GM21825 (cell line): ENCODE results near the gene LIF.

Source experiments
- ATAC-seq: cut with Tn5 transposase; IDR thresholded peaks from one replicate; pipeline ENCODE4 v1.9.1; 2021; ENCODE audit warnings: mild to moderate bottlenecking, moderate library complexity; ENCODE audit not compliant: unreplicated experiment

The LIF gene

GRCh38 chr22:30284666-30285065 is 38.1 kb upstream of the LIF start:
- no peak for ATAC-seq

DNA sequence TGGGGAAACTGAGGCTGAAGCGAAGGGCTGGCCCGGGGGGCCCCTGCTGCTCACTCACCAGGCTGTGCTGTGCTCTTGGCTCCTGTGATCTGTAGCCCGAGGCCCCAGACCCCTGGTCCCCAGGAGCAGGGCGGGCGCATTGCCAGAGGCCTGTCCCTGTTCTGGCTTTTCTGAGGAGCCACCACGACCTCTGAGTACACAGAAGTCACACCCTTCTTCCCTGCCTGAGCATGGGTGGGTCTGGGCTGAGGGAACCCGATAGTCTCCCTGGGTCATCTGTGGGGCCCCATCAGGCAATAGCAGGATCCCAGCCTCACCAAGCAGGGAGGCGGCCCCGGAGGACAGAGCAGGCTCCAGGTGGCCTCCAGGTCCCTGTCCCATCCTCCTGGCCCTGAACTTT is 37.6 kb upstream of the LIF start:
- ATAC-seq = no peak

DNA sequence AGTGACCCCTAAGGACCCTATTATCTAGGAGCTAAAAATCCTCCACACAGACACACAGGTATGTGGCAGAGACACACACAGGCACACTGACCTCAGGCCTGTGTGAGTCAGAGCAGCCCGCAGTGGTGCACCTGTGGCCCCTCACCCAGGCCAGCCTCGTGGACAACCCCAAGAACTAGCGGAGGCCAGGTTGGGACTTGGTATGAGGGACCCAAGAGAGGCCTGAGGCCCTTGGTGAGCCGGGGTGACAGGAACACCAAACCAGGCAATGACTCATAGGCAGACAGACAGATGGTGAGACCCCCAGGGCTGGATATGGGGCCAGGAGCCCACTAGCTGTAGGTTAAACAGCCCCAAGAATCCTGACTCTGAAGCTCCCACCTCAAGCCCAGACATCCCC is 36.8 kb upstream of the LIF start:
- ATAC-seq = no peak

DNA sequence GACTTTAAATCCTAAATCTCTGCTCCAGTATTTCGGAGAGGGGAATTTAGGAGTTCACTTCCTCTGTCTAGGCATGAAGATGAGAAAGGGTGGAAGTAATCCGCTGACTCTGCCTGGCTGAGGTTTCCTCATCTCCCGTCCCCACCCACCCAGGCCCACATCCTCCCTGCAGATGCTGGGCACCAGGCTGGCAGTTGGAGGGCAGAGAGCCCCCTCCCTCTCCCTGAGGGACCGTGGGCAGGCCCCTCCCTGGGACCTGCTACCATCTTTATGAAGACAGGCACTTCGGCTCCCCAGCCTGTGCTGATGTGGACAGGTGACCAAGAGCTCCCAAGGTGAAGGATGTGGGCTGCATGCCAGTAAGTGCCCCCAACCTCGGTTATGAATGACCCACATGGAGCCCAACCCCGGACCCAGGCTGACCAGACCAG is 36.1 kb upstream of the LIF start:
- ATAC-seq = no peak

DNA sequence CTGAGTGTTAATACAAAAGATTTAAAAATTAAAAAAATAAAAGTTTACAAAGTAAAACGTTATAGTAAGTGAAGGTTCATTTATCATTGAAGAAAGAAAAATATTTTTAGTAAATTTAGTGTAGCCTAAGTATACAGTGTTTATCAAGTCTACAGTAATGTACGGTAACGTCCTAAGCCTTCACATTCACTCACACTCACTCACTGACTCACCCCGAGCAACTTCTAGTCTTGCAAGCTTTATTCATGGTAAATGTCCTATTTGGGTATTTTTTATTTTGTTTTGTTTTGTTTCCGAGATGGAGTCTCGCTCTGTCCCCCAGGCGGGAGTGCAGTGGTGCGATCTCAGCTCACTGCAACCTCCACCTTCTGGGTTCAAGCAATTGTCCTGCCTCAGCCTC is 33.9 kb upstream of the LIF start:
- ATAC-seq = no peak

DNA sequence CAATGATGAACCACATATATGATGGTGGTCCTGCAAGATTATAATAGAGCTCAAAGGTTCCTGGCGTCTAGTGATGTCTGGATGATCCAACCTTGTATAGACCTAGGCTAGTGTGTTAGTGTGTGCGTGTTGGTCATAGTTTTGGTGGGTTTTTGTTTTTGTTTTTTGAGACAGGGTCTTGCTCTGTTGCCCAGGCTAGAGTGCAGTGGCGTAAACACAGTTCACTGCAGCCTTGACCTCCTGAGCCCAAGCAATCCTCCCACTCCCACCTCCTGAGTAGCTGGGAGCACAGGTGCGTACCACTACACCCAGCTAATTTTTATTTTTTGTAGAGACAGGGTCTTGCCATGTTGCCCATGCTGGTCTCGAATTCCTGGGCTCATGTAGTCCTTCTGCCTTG is 33.4 kb upstream of the LIF start:
- no peak for ATAC-seq

DNA sequence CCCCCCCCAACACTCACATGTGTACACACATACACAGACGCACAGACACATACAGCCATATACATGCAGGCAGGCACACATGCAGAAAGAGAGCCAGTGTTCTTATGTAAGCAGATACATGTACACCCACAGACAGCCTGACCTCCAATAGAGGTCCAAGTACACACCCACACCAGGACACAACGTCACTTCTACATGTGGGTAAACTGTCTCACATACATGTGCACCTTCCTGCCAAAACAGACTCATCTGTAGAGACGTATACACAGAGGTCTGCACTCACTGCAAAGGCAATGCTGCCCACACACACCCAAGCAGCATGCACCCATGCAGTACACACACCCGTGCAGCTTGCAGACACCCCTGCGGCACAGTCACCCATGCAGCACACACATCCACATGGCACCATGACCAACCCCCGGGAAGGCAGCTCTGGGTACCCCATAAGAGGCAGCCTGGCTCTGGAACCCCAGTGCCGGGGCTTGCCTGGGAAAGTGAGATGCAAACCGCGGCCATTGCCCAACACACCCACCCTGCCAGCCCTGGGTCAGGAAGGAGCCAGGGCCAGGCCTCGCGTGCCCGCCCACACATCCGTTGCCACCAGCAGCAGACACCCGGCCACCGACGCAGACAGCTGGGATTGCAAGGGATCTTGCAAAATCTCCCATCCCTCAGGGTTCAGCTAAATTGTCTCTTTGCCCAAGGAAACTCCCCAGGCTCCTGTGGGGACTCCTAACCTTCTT is 32.7 kb upstream of the LIF start:
- no peak for ATAC-seq

DNA sequence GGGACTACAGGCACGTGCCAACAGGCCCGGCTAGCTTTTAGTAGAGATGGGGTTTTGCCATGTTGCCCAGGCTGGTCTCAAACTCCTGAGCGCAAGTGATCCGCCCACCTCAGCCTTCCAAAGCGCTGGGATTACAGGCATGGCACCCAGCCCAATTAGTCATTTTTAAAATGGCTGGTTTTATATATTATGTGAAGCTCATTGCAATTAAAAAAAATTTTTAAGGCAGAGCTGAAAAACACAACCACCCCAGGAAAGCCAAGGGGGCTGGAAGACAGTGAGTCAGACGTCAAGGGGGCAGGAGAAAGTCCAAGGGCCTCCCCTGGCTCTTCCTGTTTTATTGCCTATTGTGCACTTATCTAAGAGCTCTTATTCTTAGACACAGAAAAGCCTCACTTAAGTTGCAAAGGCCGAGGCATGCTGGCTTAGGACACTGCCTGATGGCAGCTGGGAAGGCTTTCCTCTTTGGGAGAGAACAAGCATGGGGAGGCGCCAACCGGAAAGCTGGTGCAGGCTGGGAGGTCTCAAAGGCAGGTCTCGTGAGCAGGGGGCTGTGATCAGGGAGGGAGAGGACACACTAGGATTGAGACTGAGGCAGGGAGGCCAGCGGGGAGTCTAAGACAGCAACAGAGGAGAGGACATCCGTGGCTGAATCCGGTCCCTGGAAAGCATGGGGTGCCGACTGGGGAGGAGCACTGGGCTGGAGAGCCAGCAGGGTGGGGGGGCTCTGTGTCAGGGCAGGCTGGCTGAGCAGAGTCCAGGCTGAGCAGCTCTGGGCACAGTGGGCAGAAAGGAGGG is 31.2 kb upstream of the LIF start:
- no peak for ATAC-seq

DNA sequence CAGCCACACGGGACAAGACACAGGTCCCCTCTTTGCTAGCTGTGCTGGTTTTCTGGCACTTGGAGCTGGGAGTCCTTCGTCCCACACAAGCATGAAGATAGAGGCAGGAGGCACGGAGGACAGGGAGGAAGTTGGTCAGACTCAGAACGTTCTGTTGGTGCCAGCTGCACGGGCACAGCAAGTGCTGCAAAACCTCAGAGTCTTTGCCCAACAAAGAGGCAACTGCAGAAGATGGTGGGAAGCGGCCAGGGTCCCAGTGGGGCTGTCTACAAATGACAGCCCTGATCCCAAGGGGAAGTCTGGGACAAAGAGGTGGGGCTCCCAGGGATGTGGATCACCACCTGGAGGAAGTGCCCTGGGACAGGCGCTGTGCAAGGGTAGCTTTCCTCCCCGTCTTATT is 29.5 kb upstream of the LIF start:
- ATAC-seq = no peak

DNA sequence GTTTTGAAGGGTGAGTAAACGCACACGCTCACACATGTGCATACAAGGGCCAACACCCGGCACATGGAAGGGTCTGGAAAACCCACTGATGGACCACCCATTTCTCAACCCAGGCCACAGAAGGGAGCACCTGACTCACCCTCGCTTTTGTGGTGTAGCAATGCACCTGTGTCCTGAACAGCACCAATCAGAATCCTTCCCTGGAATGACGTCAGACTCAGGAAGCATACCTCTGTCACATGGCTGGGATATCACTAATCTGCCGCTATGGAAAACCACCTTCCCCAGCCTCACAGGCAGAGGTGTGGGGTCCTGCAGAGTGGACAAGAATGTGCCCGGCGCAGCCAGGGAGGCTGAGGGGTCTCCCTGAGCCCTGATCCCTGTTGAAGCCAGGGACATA is 29.1 kb upstream of the LIF start:
- ATAC-seq = no peak

DNA sequence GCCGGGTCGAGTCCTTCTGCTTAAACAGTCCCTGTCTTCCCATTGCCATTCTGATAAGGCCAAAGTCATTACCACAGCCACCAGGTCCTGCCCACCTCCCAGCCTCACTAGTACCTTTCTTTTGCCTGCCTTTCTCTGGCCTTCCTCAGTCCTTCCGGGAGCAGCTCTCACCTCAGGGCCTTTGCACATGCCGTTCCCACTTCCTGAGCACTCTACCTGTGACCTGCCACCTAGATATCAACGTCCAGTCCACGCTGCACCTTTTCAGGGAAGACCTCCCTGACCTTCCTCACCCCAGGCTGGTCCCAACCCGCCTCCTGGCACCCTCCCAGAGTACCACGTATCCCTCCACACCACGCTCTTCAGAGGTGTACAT is 27.9 kb upstream of the LIF start:
- ATAC-seq = no peak

DNA sequence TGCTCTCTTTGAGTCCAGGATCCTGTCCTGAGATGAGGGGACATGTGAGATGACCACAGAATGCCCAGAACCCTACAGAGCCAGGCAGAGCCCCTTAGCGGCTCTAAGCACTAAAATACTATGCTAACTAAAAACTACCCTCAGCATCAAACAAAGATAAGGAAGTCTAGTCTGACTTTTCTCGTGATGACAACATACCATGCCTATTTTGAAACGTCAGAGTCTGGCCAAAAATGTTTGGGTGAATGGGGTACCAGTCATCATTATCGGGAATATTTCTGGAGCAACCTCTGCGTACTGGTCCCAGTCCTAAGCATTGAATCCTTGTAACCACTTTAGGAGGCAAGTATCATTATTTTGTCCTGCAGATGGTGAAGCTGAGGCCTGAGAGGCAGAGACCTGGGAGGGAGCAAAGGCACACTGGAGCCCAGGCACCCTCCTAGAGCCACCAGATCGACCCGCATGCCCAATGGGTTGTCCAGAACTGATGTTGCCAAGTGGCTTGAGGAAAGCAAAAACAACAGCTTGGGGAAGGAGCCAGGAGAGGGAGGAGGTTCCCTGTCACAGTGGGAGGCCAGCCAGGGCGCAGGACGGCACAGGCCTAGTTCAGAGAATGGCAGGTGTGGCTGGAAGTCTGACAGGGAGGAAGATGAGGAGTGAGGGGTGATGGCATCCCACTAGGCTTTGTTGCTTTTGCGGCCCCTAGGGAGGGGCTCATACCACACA is 27.3 kb upstream of the LIF start:
- ATAC-seq = no peak

DNA sequence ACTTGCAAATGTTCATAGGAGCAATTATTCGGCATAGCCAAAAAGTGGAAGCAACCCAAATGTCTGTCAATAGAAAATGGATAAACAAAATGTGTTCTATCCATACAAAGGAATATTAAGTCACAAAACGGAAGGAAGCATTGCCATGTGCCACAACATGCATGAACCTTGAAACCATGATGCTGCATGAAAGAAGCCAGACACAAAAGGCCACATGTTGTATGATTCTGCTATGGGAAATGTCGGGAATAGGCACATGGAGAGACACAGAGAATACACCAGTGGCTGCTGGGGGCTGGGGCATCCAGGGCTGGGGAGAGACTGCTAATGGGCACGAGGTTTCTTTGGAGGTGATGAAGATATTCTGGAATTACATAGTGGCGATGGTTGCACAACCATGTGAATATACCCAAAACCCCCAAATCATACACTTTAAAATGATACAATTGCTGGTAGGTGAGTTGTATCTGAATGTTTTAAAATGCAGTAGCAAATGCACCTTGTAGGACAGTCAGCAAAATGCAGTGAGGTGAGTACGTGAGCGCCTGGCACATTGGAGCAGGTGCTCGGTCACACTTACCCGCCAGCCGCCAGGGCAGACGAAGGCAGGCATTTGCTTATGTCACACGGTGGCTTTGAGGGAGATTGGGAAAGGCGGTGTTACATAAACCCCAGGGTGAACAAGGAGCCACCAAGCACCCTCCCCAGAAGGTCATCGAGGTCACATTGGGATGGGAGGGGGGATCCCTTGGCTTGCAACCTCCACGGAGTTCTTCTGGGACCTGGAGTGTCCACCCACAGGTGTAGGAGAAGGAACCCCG is 26.4 kb upstream of the LIF start:
- ATAC-seq = no peak

DNA sequence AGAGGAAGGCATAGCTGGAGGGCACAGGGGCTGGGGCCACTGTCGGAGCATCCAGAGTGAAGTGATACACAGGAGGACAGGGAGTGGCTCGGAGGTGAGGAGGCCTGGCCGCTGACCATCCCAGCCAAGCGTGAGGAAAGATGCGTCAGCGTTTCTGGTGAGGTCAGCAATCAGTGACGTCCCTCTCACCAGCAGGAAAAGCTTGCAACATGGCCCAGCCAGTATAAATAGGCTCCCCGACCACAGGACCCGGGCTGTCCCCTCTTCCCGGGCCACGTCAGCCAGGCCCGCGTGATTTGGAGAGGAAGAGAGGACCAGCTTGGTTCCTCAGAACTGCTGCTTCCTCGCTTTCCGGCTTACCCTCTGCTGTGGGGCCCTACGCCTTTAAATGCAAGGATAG is 24.3 kb upstream of the LIF start:
- ATAC-seq = no peak

DNA sequence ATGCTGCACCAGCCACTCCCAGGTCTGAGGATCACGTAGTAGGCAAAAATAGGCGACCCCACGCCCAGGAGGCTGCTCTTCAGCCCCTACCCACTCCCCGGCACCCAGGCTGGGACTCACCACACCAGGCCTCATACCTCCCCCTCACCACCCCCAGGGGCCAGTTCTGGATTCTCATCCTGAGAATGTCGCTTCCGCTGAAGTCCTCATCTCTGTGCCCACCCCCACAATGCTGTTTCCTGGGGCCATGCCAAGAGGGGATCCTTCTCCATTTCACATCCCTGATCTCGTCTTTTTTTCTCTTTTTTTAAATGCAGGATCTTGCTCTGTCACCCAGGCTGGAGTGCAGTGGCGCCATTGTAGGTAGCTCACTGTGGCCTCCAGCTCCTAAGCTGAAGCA is 21.8 kb upstream of the LIF start:
- ATAC-seq = no peak

- ATAC-seq = no peak
These were observed 21.1 kb upstream of the LIF start for GRCh38 chr22:30267382-30268302.

DNA sequence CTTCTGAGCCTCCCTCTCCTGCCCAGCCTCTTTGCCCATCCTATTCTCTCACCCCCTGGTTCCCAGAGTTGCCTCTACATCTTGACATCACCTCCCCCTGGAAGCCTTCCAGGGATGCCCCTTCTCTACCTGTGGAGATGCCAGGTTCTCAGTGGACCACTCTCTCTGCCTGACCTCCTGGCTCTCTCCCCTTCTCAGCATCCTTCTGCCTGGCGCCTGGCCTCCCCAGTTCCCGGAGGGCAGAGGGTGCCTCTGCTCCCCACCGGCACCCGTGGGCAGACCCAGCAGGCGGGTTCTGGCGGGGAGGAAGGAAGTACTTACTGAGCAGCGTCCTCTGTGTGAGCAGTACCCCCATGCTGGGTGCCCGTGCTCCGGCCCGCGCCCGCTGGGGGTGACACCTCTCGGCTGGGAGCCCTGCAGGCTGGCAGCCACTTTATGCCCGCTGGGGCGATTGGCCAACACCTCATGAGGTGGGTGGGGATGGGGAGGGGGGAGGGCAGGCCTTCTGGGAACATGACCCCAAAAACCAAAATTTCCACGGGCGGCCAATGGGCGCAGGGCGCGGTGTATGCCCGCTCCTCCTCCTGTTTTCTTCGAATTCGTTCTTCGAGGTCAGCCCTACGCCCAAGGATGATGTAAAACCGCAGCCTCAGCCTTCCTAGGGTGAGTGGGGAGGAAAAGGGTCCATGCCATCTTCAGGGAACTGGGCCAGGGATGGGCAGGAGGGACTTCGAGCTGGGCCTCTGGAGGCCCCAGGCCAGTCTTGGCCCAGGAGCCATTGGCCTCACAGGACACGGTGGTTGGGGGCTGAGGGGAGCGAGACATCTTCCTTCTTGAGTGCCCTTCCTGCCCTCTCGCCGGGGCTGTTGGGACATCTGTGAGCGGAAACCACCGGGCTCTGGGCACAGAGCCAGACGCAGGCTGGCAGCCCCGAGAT is 20.2 kb upstream of the LIF start, which contains the start of gene OSM:
OSM (minus strand) TSS at position 407 of the 937 bp plus-strand sequence; CDS start at position 355, 52 bp downstream.
- ATAC-seq = peak; percentile 8

DNA sequence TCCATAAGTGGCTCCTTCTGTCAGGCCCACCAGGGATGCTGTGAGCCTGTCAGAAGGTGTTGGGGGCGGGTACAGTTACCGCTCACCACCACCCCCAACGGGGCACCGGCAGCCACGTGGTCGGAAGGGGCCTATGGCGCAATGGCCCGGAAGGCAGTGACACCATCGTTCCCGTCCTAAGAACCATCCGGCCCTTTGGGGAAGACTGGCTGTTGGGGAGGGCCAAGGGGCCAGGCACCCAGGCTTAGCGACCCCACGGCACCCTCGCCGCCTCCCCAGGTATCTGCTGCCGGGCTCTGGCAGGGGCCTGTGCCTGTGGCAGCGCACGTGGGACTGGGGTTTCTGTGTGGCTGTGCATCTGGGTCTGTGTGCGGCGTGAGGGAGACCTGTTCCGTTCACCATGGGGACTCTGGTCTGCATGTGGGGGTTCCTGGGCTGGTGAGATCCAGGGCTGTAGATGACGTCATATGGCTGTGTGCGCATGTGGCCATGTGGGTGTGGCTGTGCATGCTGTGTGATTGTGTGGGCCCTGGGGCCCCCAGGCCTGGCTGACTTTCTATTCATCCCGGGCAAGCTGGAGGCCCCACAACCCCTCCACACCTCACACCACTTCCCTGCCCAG is 19.4 kb upstream of the LIF start:
- peak; percentile 49 for ATAC-seq
